HFFc6 (cell line): ENCODE results near the gene SERPINA10. TPM values are rescaled to one million over a fixed set of nuclear protein-coding genes. Genes with fewer than 3 reads are reported as not detected.

Experiments used
- DNase-seq: peaks from one replicate; pipeline ENCODE4 v3.0.0-alpha.2; 2018
- H3K27ac Mint-ChIP-seq: 2 replicates; pipeline ENCODE4 v1.8.0; 2020; ENCODE audit warnings: mild to moderate bottlenecking, mixed read lengths
- H3K27me3 Mint-ChIP-seq: 2 replicates; pipeline ENCODE4 v1.8.0; 2021; ENCODE audit warnings: mild to moderate bottlenecking, moderate library complexity, mixed read lengths; ENCODE audit not compliant: insufficient read depth
- H3K36me3 Mint-ChIP-seq: 2 replicates; pipeline ENCODE4 v1.8.0; 2021; ENCODE audit warnings: low read depth, mixed read lengths
- H3K4me1 Mint-ChIP-seq: 2 replicates; pipeline ENCODE4 v1.8.0; 2020; ENCODE audit warnings: low read depth, mixed read lengths
- H3K4me3 Mint-ChIP-seq: 2 replicates; pipeline ENCODE4 v1.8.0; 2020; ENCODE audit warnings: mild to moderate bottlenecking, moderate library complexity, mixed read lengths
- H3K9me3 Mint-ChIP-seq: 2 replicates; pipeline ENCODE4 v1.8.0; 2020; ENCODE audit warnings: mild to moderate bottlenecking, mixed read lengths
- CTCF ChIP-seq: fragments of 200-600 bp; sonication (generic); IDR thresholded peaks from 2 replicates; pipeline ENCODE4 v1.5.0; 2021; ENCODE audit warnings: antibody characterized with exemption, mild to moderate bottlenecking
- total RNA-seq, 6 experiments: library from RNA; stranded (reverse); fragmentation: NEBNext Ultra II Directional; extraction: Animal tissue kit (Norgen Biotek cat#: 25700); gene quantifications; 2 replicates in 1 of 6; 3 replicates in 5 of 6; pipeline ENCODE4 v1.2.3, GENCODE V29; 2021

Gene SERPINA10
- total RNA-seq, 6 experiments from 2014 or later, result not detected

GRCh38 chr14:94239406-94239805, 53.7 kb downstream of the SERPINA10 start:
- Mint-ChIP-seq H3K27ac (no peak overlapping the region), H3K4me3 (no peak overlapping the region), H3K36me3 (no peaks in the 10 kb centered on the region), H3K4me1 (no peaks in the 10 kb centered on the region), H3K9me3 (peaks cover 12% of the 10 kb centered on the region; the same call in 1 of the 2 replicates), H3K27me3 (no peaks in the 10 kb centered on the region)
- TF ChIP-seq CTCF, result no peak
- no peak for DNase-seq

GRCh38 chr14:94237983-94238382, 55.1 kb downstream of the SERPINA10 start:
- Mint-ChIP-seq H3K27me3 (no peaks in the 10 kb centered on the region), H3K27ac (no peak overlapping the region), H3K9me3 (peaks cover 16% of the 10 kb centered on the region; the same call in 1 of the 2 replicates), H3K36me3 (no peaks in the 10 kb centered on the region), H3K4me1 (no peaks in the 10 kb centered on the region), H3K4me3 (no peak overlapping the region)
- TF ChIP-seq CTCF, result no peak
- no peak for DNase-seq

GRCh38 chr14:94237046-94237445, 56.0 kb downstream of the SERPINA10 start:
- H3K27me3 Mint-ChIP-seq, result no peaks in the 10 kb centered on the region

More at GRCh38 chr14:94237046-94237445, 56.0 kb downstream of the SERPINA10 start:
- Mint-ChIP-seq H3K4me3 (no peak overlapping the region), H3K27ac (no peak overlapping the region), H3K4me1 (no peaks in the 10 kb centered on the region), H3K36me3 (no peaks in the 10 kb centered on the region), H3K9me3 (peaks cover 18% of the 10 kb centered on the region; the same call in 1 of the 2 replicates)
- DNase-seq, result no peak
- no peak for TF ChIP-seq CTCF

Other genes with a start within 250 kb of the SERPINA10 start
- 100 to 1,000 TPM; 167 to 191 (median 187) TPM for gene DDX24, start 212.1 kb downstream of the SERPINA10 start, total RNA-seq
- gene IFI27L1, start 212.0 kb downstream of the SERPINA10 start, total RNA-seq, result 10 to 100 TPM; 22.3 to 28.2 (median 23.7) TPM
- under 1 TPM in 2 of 6 experiments, not detected in 4; 0.29 to 0.46 TPM for gene IFI27, start 182.5 kb downstream of the SERPINA10 start, total RNA-seq
- 100 to 1,000 TPM; 150 to 180 (median 171) TPM for gene IFI27L2, start 163.7 kb downstream of the SERPINA10 start, total RNA-seq
- under 1 TPM in 2 of 6 experiments, not detected in 4; 0.05 to 0.14 TPM for gene PPP4R4, start 118.9 kb downstream of the SERPINA10 start, total RNA-seq
- not detected for gene SERPINA6, start 30.1 kb upstream of the SERPINA10 start, total RNA-seq
- not detected for gene SERPINA2, start 73.4 kb upstream of the SERPINA10 start, total RNA-seq
- gene SERPINA1, start 95.3 kb upstream of the SERPINA10 start, total RNA-seq, result under 1 TPM in 3 of 6 experiments, not detected in 3; 0.07 to 0.40 (median 0.17) TPM
- not detected for gene SERPINA11, start 159.5 kb upstream of the SERPINA10 start, total RNA-seq
- not detected for gene SERPINA9, start 182.9 kb upstream of the SERPINA10 start, total RNA-seq
- gene SERPINA12, start 216.2 kb upstream of the SERPINA10 start, total RNA-seq, result not detected